ENCODE data around the gene TGM2.
A peak's percentile ranks its signal among the peaks of the same experiment; 100 is the strongest.

TGM2 gene

GRCh38 chr20:38129248-38129865 lies 35.7 kb downstream of the TGM2 start:
- no peak for DNase-seq

- DNase-seq = peak; percentile 8
Observed at GRCh38 chr20:38128691-38129090, 36.4 kb downstream of the TGM2 start.

- peak; percentile 6 for DNase-seq
Observed at GRCh38 chr20:38127920-38128528, 37.0 kb downstream of the TGM2 start.

DNA sequence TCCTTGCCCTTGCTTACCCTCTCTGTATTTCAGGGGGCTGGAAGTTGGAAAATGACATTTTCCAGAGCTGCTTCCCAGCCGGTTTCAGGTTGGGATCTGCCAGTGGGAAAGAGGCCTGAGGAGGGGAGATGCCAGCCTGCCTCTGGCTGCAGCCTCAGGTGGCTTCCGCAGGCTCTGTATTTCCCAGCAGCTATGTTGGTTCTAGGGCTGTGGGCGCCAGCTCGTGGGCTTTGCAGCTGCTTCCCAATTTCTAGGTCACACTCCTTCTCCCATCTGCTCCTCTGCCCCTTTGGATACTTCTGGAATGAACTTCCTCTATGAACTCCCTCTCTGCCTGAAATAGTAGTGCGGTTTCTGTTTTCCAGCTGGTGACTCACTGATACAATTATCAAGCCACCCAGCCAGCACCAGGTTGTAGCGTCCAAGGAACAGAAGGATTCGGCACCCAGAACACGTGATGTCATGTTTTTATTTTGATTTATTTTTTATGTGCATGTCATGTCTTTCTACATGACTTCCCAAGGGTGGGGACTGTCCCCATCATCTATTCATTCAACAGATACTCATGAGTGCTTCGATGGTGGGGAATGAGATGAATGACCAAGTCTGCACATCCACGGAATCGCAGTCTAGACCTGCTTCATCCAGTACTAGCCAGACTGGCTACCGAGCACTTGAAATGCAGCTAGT lies 38.0 kb downstream of the TGM2 start:
- DNase-seq = peak; percentile 36

DNA sequence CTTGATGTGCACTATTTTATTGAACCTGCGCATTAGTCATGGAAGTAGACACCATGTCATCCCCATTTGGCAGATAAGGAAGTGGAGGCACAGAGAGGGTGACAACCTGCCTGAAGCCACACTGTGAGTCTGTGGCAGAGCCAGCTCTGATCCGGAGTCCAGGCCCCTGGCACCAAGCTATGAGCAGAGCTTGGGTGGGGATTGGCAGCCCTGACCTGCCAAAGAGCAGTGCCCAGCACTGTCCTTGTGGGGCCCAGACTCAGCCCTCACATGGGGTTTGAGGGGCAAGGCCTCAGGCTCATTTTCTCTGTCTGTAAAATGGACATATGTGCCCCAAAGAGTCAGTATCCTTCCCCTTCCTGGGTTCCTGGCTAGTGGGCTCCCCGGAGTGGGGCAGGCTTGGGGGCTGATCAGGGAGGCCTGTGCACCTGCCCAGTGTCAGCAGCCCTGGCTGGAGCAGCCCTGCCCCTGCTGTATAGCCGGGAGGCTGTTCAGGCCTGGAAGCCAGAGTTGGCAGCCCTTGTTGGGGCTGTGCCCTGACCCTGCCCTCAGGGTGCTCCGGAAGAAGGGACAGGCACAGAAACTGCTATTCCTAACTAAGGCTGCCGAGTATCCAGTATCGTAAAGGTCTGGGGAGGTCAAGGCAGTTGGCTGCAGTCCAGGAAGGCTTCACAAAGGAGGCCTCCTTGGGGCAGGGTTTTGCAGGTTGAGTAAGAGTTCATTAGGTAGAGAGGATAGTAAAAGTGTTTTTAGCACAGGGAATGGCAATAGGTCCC lies 38.7 kb downstream of the TGM2 start:
- DNase-seq = peak; percentile 17

DNA sequence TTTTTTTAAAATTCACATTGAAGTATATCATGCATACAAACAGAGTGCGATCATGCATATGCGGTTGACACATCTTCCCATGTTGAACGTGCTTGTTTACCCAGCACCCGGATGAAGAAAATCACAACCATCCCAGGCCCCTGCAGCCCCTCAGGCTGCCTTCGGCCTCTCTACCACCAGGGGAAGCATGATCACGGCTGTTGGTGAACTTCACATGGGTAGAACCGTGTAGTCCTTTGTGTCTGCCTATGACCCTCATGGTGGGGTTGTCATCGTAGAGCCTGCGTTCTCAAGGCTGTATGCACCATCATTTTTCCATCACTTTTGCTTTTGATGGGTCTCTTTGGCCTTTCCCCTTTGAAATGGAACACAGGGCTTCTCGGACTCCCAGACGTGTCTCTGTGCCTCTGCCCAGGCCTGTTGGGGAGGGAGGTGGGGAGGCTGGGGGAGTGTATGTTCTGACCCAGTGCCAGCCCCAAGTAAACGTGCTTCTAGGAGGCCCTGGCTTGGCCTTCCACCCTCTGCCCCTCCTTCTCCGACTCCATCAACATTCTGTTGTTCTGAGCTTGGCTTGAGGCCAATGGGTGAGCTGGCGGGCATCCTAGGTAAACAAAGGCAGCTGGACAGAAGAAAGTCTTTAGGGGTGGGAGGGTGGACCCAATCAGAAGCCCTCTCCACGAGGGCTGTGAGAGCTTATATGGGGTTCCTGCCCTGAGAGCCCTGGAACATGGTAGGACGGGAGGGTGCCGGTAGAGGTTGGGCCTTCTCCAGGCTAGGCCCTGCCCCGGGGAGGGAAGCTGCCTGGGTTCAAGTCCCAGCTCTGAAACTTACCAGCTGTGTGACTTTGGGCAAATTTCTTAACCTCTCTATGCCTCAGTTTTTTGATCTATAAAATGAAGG lies 39.7 kb downstream of the TGM2 start:
- DNase-seq = peak; percentile 69

- DNase-seq = peak; percentile 21
Observed at GRCh38 chr20:38123021-38123587, 42.0 kb downstream of the TGM2 start.

DNA sequence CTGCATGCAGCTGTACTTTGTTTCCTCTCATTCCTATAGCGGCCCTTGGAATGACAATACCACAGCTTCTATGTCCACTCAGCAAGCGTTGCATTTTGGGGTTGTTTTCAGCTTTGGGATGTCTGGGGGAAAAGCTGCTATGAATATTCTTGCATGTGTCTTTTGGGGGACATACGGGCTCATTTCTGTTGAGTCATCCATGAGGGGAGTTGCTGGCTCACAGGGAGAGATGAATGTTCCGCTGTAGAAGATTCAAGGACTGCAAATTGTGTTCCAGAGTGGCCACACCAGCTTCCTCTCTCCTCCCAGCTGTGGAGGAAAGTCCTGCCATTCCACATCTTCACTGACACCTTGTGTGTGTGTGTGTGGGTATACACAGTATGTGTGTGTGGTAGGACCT lies 43.3 kb downstream of the TGM2 start:
- peak; percentile 8 for DNase-seq

- no peak for DNase-seq
Observed at GRCh38 chr20:38120625-38120988, 44.5 kb downstream of the TGM2 start.

DNA sequence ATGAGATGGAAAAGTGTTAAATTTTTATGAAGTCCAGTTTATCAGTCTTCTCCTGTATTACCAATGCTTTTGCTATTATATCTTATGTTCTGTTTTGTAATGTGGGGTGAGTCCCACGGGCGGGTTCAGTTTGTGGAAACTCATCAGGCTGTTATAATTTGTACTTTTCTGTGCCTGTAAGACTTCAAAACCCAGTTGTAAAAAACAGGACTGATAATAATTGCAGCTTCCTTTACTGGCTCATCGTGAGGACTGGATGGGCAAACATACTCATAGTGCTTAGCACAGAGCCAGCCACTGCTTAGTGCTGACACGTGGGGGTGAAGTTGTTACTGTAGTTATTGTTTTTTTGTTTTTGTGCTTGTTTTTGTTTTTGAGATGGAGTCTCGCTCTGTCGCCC lies 45.6 kb downstream of the TGM2 start:
- no peak for DNase-seq

DNA sequence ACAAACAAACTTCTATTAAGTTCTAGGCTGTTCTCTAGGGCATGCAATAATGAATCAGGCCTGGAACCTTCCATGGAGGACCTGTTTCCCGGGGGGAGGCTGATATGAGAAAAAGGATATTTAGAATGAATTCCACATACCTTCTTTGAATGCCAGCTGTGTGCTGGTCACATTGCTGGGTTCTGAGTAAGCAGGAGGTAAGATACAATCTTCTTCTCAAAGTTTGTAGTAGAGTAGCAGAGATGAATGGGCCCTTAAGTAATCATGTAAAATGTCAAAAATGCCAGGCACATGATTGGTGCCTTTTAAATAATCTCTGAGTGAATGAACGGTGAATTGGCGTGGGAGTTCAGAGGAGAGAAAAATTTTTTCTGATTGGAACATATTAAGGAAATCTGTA lies 47.4 kb downstream of the TGM2 start:
- no peak for DNase-seq

- DNase-seq = no peak
Observed at GRCh38 chr20:38117205-38117604, 47.9 kb downstream of the TGM2 start.

GRCh38 chr20:38116409-38117165 lies 48.5 kb downstream of the TGM2 start:
- no peak for DNase-seq

GRCh38 chr20:38115896-38116295 lies 49.2 kb downstream of the TGM2 start:
- DNase-seq = no peak

DNA sequence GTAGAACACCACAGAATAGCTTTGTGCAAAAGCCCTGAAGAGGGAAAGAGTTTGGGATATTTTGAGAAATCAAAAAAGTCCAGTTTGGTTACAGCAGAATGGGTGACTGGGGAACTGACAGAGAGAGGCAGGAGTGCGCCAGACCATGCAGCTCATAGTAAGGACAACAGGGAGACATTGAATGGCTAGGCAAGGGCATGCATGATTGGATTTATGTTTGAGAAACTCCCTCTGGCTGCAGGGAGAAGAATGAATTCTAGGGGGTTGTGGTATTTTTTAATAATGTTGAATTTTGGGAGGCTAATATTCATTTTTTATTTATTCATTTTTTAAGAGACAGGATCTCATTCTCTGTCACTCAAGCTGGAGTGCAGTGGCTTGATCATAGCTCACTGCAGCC lies 49.9 kb downstream of the TGM2 start:
- DNase-seq = no peak

DNA sequence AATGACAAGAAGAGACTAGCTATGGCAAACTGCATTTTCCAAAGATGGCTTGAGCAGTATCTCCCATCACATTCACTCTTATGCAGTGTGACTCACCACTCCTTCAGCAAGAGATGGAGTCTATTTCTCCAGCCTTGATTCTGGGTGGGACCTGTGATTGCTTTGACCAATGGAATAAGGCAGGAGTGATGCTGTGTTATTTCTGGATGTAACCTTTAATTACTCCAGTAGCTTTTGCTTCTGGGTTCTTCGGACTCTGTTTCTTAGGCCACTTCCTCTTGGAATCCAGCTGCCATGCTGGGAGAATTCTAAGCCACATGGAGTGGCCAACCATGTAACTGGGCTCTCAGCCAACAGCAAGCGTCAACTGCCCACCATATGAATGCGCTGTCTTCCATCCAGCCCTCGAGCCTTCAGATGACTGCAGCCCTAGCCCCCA lies 50.7 kb downstream of the TGM2 start:
- DNase-seq = no peak

DNA sequence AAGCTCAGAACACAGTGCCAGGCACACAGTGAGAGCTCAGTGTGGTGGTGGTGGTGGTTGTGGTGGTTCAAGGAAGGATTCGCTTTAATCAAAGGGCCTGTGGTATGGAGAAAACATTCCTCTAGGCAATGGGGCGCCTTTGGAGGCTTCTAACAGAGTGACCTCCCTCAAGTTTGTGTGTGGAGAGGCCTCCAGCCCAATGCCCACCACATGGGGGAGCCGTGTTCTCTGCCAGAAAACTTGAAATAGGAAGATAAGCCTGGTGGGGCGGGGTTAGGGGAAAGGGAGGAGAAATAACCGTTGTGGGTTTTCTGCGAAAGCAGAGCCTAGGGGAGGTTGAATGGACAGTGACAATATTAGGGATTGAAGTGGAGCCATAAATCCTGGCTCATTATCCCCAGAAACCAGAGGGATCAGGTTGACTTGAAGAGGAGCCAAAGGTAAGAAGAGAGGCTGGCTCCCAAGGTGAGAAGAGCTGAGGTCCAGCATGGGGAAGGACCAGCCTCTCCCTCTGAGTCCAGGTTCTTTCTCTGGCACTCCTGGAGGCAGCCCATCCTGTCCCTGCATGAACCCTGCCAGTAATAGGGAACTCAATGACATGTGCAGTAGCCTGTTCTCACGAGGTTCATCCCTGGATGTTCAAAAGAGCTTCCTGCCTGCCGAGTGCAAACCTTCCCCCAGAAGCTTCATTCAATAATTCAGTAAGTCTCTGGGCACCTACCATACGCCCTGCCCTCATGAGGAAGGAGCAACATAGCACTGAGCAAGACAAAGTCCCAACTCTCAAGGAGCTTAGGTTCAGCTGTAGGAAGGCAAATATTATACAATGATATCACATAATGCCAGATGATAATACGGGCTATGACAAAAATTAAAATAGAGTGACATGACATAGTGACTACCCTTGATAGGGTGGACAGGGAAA lies 51.4 kb downstream of the TGM2 start:
- DNase-seq = peak; percentile 44

DNA sequence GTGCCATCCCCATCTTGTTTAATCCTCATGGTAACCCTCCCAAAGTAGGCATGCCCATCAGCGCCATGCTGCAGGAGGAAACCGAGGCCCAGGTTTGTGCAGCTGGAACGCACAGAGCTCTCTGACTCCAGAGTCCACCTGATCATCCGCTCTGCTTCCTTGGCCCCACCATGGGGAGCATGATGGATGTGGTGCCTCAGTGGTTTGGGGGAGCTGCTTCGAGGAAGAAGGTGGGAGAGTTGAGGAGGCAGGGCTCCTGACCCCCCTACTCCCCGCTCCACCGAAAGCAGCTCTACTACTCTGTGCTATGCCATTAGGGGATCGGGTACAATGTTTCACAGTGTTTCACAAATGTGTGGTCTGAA lies 52.2 kb downstream of the TGM2 start:
- no peak for DNase-seq

- DNase-seq = peak; percentile 68
Observed at GRCh38 chr20:38112261-38112929, 52.7 kb downstream of the TGM2 start.

Data from femur (tissue), 1 donor.